ENCODE data around the gene TBL1XR1.
"Not testable (repeated sequence)": the region's sequence is repeated elsewhere in the genome, so short reads cannot be mapped to it uniquely, and the experiment has no call there.

Gene TBL1XR1

GRCh38 chr3:177141471-177141870 lies 55.8 kb downstream of the TBL1XR1 start:
- no peak for DNase-seq (ENCODE audit: low read depth)

GRCh38 chr3:177139220-177139619 lies 58.1 kb downstream of the TBL1XR1 start:
- DNase-seq (ENCODE audit: low read depth) = not testable (repeated sequence)

- DNase-seq (ENCODE audit: low read depth) = no peak
Measured at GRCh38 chr3:177137774-177138705, 59.2 kb downstream of the TBL1XR1 start.

- DNase-seq (ENCODE audit: low read depth) = no peak
Measured at GRCh38 chr3:177136741-177137140, 60.5 kb downstream of the TBL1XR1 start.

GRCh38 chr3:177135841-177136492 lies 61.3 kb downstream of the TBL1XR1 start:
- no peak for DNase-seq (ENCODE audit: low read depth)

- DNase-seq (ENCODE audit: low read depth) = no peak
Measured at GRCh38 chr3:177134816-177135210, 62.5 kb downstream of the TBL1XR1 start.

GRCh38 chr3:177133860-177134815 lies 63.1 kb downstream of the TBL1XR1 start:
- no peak for DNase-seq (ENCODE audit: low read depth)

- DNase-seq (ENCODE audit: low read depth) = no peak
Measured at GRCh38 chr3:177131927-177132636, 65.2 kb downstream of the TBL1XR1 start.

GRCh38 chr3:177127008-177127407 lies 70.3 kb downstream of the TBL1XR1 start:
- no peak for DNase-seq (ENCODE audit: low read depth)

GRCh38 chr3:177126015-177126773 lies 71.1 kb downstream of the TBL1XR1 start:
- DNase-seq (ENCODE audit: low read depth) = peak; percentile 95

- DNase-seq (ENCODE audit: low read depth) = peak; percentile 70
Measured at GRCh38 chr3:177124882-177125281, 72.4 kb downstream of the TBL1XR1 start.

- no peak for DNase-seq (ENCODE audit: low read depth)
Measured at GRCh38 chr3:177123822-177124221, 73.5 kb downstream of the TBL1XR1 start.

GRCh38 chr3:177122183-177122856 lies 75.0 kb downstream of the TBL1XR1 start:
- DNase-seq (ENCODE audit: low read depth) = peak; percentile 33

- DNase-seq (ENCODE audit: low read depth) = no peak
Measured at GRCh38 chr3:177119829-177120228, 77.5 kb downstream of the TBL1XR1 start.

GRCh38 chr3:177114253-177114652 lies 83.0 kb downstream of the TBL1XR1 start:
- DNase-seq (ENCODE audit: low read depth) = no peak

- DNase-seq (ENCODE audit: low read depth) = no peak
Measured at GRCh38 chr3:177111541-177111949, 85.7 kb downstream of the TBL1XR1 start.

- no peak for DNase-seq (ENCODE audit: low read depth)
Measured at GRCh38 chr3:177110895-177111294, 86.4 kb downstream of the TBL1XR1 start.

- DNase-seq (ENCODE audit: low read depth) = no peak
Measured at GRCh38 chr3:177110386-177110785, 86.9 kb downstream of the TBL1XR1 start.

- DNase-seq (ENCODE audit: low read depth) = no peak
Measured at GRCh38 chr3:177109688-177110330, 87.5 kb downstream of the TBL1XR1 start.

- no peak for DNase-seq (ENCODE audit: low read depth)
Measured at GRCh38 chr3:177108648-177109047, 88.6 kb downstream of the TBL1XR1 start.
